ENCODE data around the gene PTPRD. TPM values are rescaled to one million over a fixed set of nuclear protein-coding genes. Genes with fewer than 3 reads are reported as not detected.

PTPRD gene
- total RNA-seq, 1 donor from 2014 or later, result 15.6 TPM

- Histone ChIP-seq H3K4me3 (no peak overlapping the region), H3K4me1 (no peaks in the 10 kb centered on the region), H3K27ac (replicated peaks) (no peak overlapping the region), H3K9me3 (replicated peaks) (no peaks in the 10 kb centered on the region), H3K36me3 (no peaks in the 10 kb centered on the region), H3K27me3 (ENCODE audit: low read depth) (no peaks in the 10 kb centered on the region)
- TF ChIP-seq CTCF (IDR thresholded peaks at IDR 0.05; ENCODE audit: borderline replicate concordance), result no peak
- DNase-seq, result no peak
- intact Hi-C loops (cut with micrococcal nuclease), result loop anchor here (10.0 kb wide), 1 partner anchor 98 kb away; no protein-coding TSS in a partner anchor
Observed at GRCh38 chr9:9177081-9177480, 1435.7 kb downstream of the PTPRD start.

DNA sequence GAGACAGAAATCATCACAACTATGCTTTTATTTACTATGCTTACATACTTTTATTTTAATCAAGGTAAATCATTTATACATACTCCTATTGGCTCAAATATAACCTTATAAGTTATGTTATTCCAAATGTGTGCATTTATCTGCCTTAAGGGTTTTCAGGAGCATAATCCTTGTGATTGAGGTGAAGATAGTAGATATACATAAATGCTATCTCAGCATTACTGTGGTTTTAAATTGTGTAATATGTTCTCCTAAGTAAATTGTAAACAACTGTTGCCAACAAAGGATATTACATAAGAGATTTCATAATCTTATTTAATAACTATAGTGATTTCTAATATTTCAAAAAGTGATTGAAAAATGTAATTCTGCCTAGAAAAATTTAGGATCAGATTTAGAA, 1438.4 kb downstream of the PTPRD start:
- no peaks in the 10 kb centered on the region for H3K36me3 ChIP-seq
- no peak overlapping the region for H3K4me3 ChIP-seq
- no peak for TF ChIP-seq CTCF (IDR thresholded peaks at IDR 0.05; ENCODE audit: borderline replicate concordance)
- no peaks in the 10 kb centered on the region for H3K4me1 ChIP-seq
- no peak overlapping the region for H3K27ac ChIP-seq (replicated peaks)
- H3K27me3 ChIP-seq (ENCODE audit: low read depth), result no peaks in the 10 kb centered on the region
- no peaks in the 10 kb centered on the region for H3K9me3 ChIP-seq (replicated peaks)
- intact Hi-C loops (cut with micrococcal nuclease), result loop anchor here (10.0 kb wide), 1 partner anchor 100 kb away; no protein-coding TSS in a partner anchor
- DNase-seq, result no peak

GRCh38 chr9:9173264-9173663, 1439.5 kb downstream of the PTPRD start:
- DNase-seq, result no peak
- no peak overlapping the region for H3K27ac ChIP-seq (replicated peaks)
- no peaks in the 10 kb centered on the region for H3K27me3 ChIP-seq (ENCODE audit: low read depth)
- H3K36me3 ChIP-seq, result no peaks in the 10 kb centered on the region
- no peak for TF ChIP-seq CTCF (IDR thresholded peaks at IDR 0.05; ENCODE audit: borderline replicate concordance)
- H3K9me3 ChIP-seq (replicated peaks), result no peaks in the 10 kb centered on the region
- H3K4me1 ChIP-seq, result no peaks in the 10 kb centered on the region
- no peak overlapping the region for H3K4me3 ChIP-seq
- intact Hi-C loops (cut with micrococcal nuclease), result loop anchor here (10.0 kb wide), 1 partner anchor 102 kb away; no protein-coding TSS in a partner anchor

- intact Hi-C loops (cut with micrococcal nuclease), result loop anchor here (10.0 kb wide), 1 partner anchor 104 kb away; no protein-coding TSS in a partner anchor
- Histone ChIP-seq H3K36me3 (no peaks in the 10 kb centered on the region), H3K4me1 (no peaks in the 10 kb centered on the region), H3K9me3 (replicated peaks) (no peaks in the 10 kb centered on the region), H3K27me3 (ENCODE audit: low read depth) (no peaks in the 10 kb centered on the region), H3K4me3 (no peak overlapping the region), H3K27ac (replicated peaks) (no peak overlapping the region)
- no peak for TF ChIP-seq CTCF (IDR thresholded peaks at IDR 0.05; ENCODE audit: borderline replicate concordance)
- DNase-seq, result no peak
Observed at GRCh38 chr9:9170439-9171134, 1442.2 kb downstream of the PTPRD start.

DNA sequence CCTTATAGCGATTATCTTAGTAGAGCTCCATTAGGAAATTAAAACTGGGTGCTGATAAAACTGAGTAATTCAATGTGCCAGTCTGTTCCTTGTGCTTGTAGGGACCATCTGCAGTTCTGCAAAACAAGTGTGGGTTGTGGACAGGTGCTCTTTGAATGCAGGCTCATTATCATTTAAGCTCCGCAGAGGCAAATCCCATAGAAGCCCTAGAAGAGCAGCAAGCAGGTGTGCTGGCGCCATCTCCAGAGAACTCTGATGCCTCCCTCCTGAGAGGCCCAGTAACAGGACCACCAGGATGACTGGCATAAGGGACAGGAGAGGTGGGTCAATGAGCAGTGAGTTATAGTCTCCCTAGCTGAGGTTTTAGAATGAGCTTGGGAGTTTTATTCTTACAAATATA, 1470.8 kb downstream of the PTPRD start:
- H3K27me3 ChIP-seq (ENCODE audit: low read depth), result no peaks in the 10 kb centered on the region
- no peaks in the 10 kb centered on the region for H3K4me1 ChIP-seq
- no peak for TF ChIP-seq CTCF (IDR thresholded peaks at IDR 0.05; ENCODE audit: borderline replicate concordance)
- no peaks in the 10 kb centered on the region for H3K36me3 ChIP-seq
- H3K27ac ChIP-seq (replicated peaks), result no peak overlapping the region
- no peak overlapping the region for H3K4me3 ChIP-seq
- intact Hi-C loops (cut with micrococcal nuclease), result no loop called here
- no peaks in the 10 kb centered on the region for H3K9me3 ChIP-seq (replicated peaks)
- no peak for DNase-seq
